ENCODE data around the gene FAM25A.
"Not testable (repeated sequence)": the region's sequence is repeated elsewhere in the genome, so short reads cannot be mapped to it uniquely, and the experiment has no call there.

Gene FAM25A

GRCh38 chr10:87013528-87013927 lies 6.6 kb upstream of the FAM25A start:
- not testable (repeated sequence) for DNase-seq

- not testable (repeated sequence) for DNase-seq
These were observed 4.9 kb upstream of the FAM25A start for GRCh38 chr10:87014986-87015716.

GRCh38 chr10:87018127-87018526 lies 2.0 kb upstream of the FAM25A start:
- not testable (repeated sequence) for DNase-seq

GRCh38 chr10:87019066-87019465 lies 1.0 kb upstream of the FAM25A start:
- not testable (repeated sequence) for DNase-seq

- not testable (repeated sequence) for DNase-seq
These were observed 590 bp upstream of the FAM25A start for GRCh38 chr10:87019504-87019903.

- DNase-seq = peak; percentile 89
These were observed 5.3 kb downstream of the FAM25A start for GRCh38 chr10:87025285-87025958.

- DNase-seq = not testable (repeated sequence)
These were observed 6.8 kb downstream of the FAM25A start for GRCh38 chr10:87026747-87027508.

- DNase-seq = not testable (repeated sequence)
These were observed 10.3 kb downstream of the FAM25A start for GRCh38 chr10:87030419-87030818.

- DNase-seq = no peak
These were observed 11.0 kb downstream of the FAM25A start for GRCh38 chr10:87030912-87031635.

- DNase-seq = peak; percentile 29
These were observed 16.5 kb downstream of the FAM25A start for GRCh38 chr10:87036623-87037022.

GRCh38 chr10:87038286-87038717 lies 18.2 kb downstream of the FAM25A start:
- DNase-seq = no peak

GRCh38 chr10:87038786-87039185 lies 18.7 kb downstream of the FAM25A start:
- DNase-seq = no peak

GRCh38 chr10:87043579-87043978 lies 23.5 kb downstream of the FAM25A start:
- not testable (repeated sequence) for DNase-seq

GRCh38 chr10:87045434-87045938 lies 25.4 kb downstream of the FAM25A start:
- no peak for DNase-seq

- no peak for DNase-seq
These were observed 33.0 kb downstream of the FAM25A start for GRCh38 chr10:87053111-87053510.

- DNase-seq = no peak
These were observed 33.6 kb downstream of the FAM25A start for GRCh38 chr10:87053577-87054181.

GRCh38 chr10:87054373-87055295 lies 34.5 kb downstream of the FAM25A start:
- peak; percentile 62 for DNase-seq

- DNase-seq = no peak
These were observed 38.1 kb downstream of the FAM25A start for GRCh38 chr10:87058171-87058570.

GRCh38 chr10:87059401-87059800 lies 39.3 kb downstream of the FAM25A start:
- DNase-seq = no peak

- no peak for DNase-seq
These were observed 40.3 kb downstream of the FAM25A start for GRCh38 chr10:87060280-87060928.

All from fibroblast of skin of back (primary cell).